Uterus (tissue), 4 donors: ENCODE measurements around the gene BDH2. TPM values are rescaled to one million over a fixed set of nuclear protein-coding genes. Genes with fewer than 3 reads are reported as not detected.

ENCODE experiments used
- DNase-seq, 2 donors: peaks; one replicate each; pipeline ENCODE4 v3.0.0-alpha.2; 2019 to 2020
- H3K27ac ChIP-seq, 2 donors: fragments of 200-600 bp; sonication (generic); 1 replicate in 1 of 2; 2 replicates in 1 of 2; pipeline ENCODE4 v1.5.1; 2016 to 2018
- H3K27me3 ChIP-seq, 2 donors: fragments of 200-600 bp; sonication (generic); one replicate each; pipeline ENCODE4 v1.5.1; 2018 to 2019; ENCODE audit warnings: control low read depth in 1 of 2
- H3K36me3 ChIP-seq, 2 donors: fragments of 200-600 bp; sonication (generic); one replicate each; pipeline ENCODE4 v1.5.1; 2019; ENCODE audit warnings: control low read depth in 1 of 2
- H3K4me1 ChIP-seq, 2 donors: fragments of 200-600 bp; sonication (generic); one replicate each; pipeline ENCODE4 v1.5.1; 2018 to 2019; ENCODE audit warnings: control low read depth in 1 of 2
- H3K4me3 ChIP-seq, 2 donors: fragments of 200-600 bp; sonication (generic); 1 replicate in 1 of 2; 2 replicates in 1 of 2; pipeline ENCODE4 v1.5.1; 2018 to 2019; ENCODE audit warnings: mild to moderate bottlenecking in 1 of 2
- H3K9me3 ChIP-seq, 2 donors: fragments of 200-600 bp; sonication (generic); one replicate each; pipeline ENCODE4 v1.5.1; 2019; ENCODE audit warnings: control low read depth in 1 of 2
- CTCF ChIP-seq, 4 experiments: fragments of 200-600 bp in 2 of 4; fragments of 450-650 bp in 2 of 4; sonication (generic) in 2 of 4; IDR thresholded peaks; one replicate each; pipeline ENCODE4 v1.5.1; 2016 to 2019; ENCODE audit warnings: antibody characterized with exemption in 4 of 4, mild to moderate bottlenecking in 2 of 4, moderate library complexity in 1 of 4
- POLR2A ChIP-seq, 2 donors: fragments of 450-650 bp; IDR thresholded peaks; one replicate each; pipeline ENCODE4 v1.6.1; 2016; ENCODE audit warnings: antibody characterized with exemption in 2 of 2, mild to moderate bottlenecking in 1 of 2, moderate library complexity in 1 of 2
- intact Hi-C: fragments of 100-400 bp; cut with DNase I; formaldehyde crosslinking; loops from one replicate; pipeline ENCODE4 v1.15.1; 2023; ENCODE audit warnings: low total_unique reads
- total RNA-seq, 4 donors: library from RNA; depleted of rRNA in 3 of 4; stranded (reverse); fragments of >200 nt in 3 of 4; gene quantifications; one replicate each; pipeline versions ENCODE4 v1.1.0 to v1.2.4, GENCODE V29; 2014 to 2023
- donor health status: DM: yes; HTN: yes; CAD: no.

Gene BDH2
- total RNA-seq, 4 donors from 2014 or later, result 39.7 to 96.7 (median 78.1) TPM

DNA sequence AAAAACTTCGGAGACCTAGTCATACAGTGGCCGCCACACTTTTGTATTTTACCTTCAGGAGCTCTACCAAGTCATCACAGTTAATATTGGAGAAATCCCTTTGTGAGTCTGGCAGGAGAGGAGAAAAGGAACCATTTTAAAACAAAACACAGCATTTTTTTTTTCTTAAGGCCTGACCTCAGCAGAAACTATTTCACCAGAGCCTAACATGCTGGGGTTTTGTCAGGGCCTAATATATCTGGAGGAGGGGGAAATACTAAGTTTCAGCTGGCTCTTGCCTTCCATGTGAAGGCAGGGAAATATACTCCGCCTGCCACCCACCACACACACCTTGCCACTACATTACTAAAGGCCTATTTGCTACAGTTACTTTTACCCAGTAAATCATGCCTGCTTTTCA, 26.5 kb upstream of the BDH2 start:
- TF ChIP-seq POLR2A (IDR thresholded peaks at IDR 0.05) (no peak), CTCF (IDR thresholded peaks at IDR 0.05) (no peak)
- H3K4me3 ChIP-seq, result no peak overlapping the region
- H3K36me3 ChIP-seq, result peaks cover 0 to 2% of the 10 kb centered on the region in 2 donors
- H3K4me1 ChIP-seq, result no peaks in the 10 kb centered on the region
- H3K27ac ChIP-seq, result no peak overlapping the region
- no peaks in the 10 kb centered on the region for H3K9me3 ChIP-seq
- no peak for DNase-seq
- H3K27me3 ChIP-seq, result no peaks in the 10 kb centered on the region
- intact Hi-C loops, result no loop called here

DNA sequence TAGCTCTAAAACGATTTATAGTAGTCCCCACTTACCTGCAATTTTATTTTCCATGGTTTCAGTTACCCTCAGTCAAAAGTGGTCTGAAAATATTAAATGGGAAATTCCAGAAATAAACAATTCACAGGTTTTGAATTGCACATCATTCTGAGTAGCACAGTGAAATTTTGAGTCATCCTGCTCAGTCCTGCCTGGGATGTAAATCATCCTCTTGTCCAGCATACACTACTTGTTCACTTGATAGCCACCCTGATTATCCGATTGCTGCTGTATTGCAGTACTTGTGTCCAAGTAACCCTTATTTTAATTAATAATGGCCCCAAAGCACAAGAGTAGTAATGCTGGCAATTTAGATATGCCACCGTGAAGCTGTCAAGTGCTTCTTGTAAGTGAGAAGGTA, 23.5 kb upstream of the BDH2 start:
- Histone ChIP-seq H3K36me3 (peaks cover 0 to 2% of the 10 kb centered on the region in 2 donors), H3K4me3 (no peak overlapping the region), H3K27me3 (no peaks in the 10 kb centered on the region), H3K27ac (no peak overlapping the region), H3K4me1 (no peaks in the 10 kb centered on the region), H3K9me3 (no peaks in the 10 kb centered on the region)
- intact Hi-C loops, result no loop called here
- TF ChIP-seq CTCF (IDR thresholded peaks at IDR 0.05) (no peak), POLR2A (IDR thresholded peaks at IDR 0.05) (no peak)
- DNase-seq, result no peak

- no peaks in the 10 kb centered on the region for H3K27me3 ChIP-seq
- no peak overlapping the region for H3K27ac ChIP-seq
- no peak for DNase-seq
- TF ChIP-seq POLR2A (IDR thresholded peaks at IDR 0.05) (no peak), CTCF (IDR thresholded peaks at IDR 0.05) (no peak)
- H3K4me1 ChIP-seq, result no peaks in the 10 kb centered on the region
- no peak overlapping the region for H3K4me3 ChIP-seq
- no peaks in the 10 kb centered on the region for H3K9me3 ChIP-seq
- intact Hi-C loops, result no loop called here
- H3K36me3 ChIP-seq, result no peaks in the 10 kb centered on the region
These were observed 18.5 kb upstream of the BDH2 start for GRCh38 chr4:103118166-103118565.

- Histone ChIP-seq H3K4me3 (no peak overlapping the region), H3K27ac (no peak overlapping the region), H3K27me3 (no peaks in the 10 kb centered on the region), H3K4me1 (no peaks in the 10 kb centered on the region), H3K9me3 (no peaks in the 10 kb centered on the region), H3K36me3 (no peaks in the 10 kb centered on the region)
- no peak for DNase-seq
- intact Hi-C loops, result no loop called here
- TF ChIP-seq CTCF (IDR thresholded peaks at IDR 0.05) (no peak), POLR2A (IDR thresholded peaks at IDR 0.05) (no peak)
These were observed 12.0 kb upstream of the BDH2 start for GRCh38 chr4:103111598-103111997.

- Histone ChIP-seq H3K27ac (no peak overlapping the region), H3K27me3 (no peaks in the 10 kb centered on the region), H3K4me1 (no peaks in the 10 kb centered on the region), H3K9me3 (no peaks in the 10 kb centered on the region), H3K4me3 (no peak overlapping the region), H3K36me3 (no peaks in the 10 kb centered on the region)
- intact Hi-C loops, result no loop called here
- DNase-seq, result no peak
- TF ChIP-seq CTCF (IDR thresholded peaks at IDR 0.05) (no peak), POLR2A (IDR thresholded peaks at IDR 0.05) (no peak)
These were observed 8.9 kb upstream of the BDH2 start for GRCh38 chr4:103108542-103108941.
